Right forelimb (tissue), 1 donor: ENCODE data around the gene PACRGL.
"Not testable (repeated sequence)": the region's sequence is repeated elsewhere in the genome, so short reads cannot be mapped to it uniquely, and the experiment has no call there.

Source experiments
- DNase-seq: peaks from one replicate; pipeline ENCODE4 v3.0.0-alpha.2; 2018

Gene PACRGL

DNA sequence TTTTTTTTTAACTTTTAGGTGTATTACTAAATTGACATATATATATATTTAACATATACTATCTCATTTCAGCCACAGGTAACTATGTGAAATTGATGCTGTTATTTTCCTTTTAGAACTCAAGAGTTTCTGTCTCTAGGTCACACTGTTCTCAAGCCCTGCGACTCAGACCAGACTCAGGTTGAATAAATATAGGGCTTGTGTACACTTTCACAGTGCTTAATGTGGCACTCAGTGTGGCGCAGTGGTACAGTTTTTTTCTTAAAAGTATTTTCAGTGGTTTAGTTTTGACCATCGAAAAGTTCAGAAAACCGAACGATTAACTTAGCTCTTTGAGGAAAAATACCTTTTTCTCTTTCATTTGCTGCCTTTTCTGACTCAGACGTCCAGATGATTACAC is 24.7 kb downstream of the PACRGL start:
- DNase-seq = no peak

DNA sequence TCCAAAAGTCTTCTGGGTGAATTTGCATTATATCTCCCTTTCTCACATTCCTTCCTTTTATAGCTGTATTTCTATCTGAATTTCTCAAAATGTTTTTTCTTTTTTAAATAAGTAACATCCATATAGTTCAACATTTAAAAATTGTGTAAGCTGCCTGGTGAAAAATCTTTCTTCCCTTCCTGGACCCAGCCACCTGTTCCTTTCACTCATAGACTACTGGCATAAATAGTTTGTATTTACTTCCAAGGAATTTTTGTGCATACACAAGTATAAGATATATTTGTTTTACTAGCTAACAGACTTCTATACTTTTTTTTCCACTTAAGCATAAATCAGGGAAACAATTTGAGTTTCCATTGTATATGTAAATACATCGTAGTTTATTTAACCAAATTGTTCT is 35.7 kb downstream of the PACRGL start:
- DNase-seq = no peak

DNA sequence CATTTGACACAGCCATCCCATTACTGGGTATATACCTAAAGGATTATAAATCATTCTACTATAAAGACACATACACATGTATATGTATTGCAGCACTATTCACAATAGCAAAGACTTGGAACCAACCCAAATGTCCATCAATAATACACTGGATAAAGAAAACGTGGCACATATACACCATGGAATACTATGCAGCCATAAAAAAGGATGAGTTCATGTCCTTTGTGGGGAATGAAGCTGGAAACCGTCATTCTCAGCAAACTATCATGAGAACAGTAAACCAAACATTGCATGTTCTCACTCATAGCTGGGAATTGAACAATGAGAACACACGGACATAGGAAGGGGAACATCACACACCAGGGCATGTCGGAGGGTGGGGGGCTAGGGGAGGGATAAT is 45.7 kb downstream of the PACRGL start:
- not testable (repeated sequence) for DNase-seq

DNA sequence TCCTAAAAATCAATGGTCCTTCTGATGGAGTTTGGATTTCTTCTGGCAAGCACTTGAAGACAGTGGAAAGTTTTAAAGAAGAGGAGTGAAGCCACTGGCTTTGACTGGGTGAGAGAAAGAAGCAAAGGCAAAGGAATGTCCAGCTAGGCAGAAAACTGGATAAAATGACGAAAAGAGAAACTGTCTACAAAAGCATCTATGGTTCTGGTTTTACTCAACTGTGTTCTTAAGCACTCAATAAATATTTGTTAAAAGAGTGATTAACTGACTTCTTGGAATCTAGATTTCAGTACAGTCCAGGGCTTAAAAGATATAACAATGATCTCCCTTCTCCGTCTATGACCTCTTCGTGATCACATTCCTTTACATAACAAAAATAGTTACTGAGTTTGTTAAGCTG is 52.4 kb downstream of the PACRGL start:
- DNase-seq = no peak

DNA sequence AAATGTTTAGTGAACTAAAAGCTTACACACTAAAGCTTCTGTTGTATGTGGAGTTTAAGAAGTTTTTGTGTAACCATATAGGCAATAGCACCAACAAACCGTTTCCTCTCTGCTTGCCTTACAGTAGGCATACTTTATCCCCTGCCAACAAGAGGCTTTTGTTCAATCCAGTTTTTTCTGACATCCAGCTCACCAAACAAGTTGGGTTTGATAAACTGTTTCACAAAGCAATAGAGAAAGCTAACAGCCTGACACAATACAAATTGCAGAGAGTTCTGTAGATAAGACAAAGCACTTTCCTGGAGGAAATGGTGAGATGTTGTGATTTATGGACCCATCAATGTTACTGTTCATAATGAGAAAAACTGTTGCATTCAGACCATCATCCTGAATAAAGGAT is 53.8 kb downstream of the PACRGL start:
- DNase-seq = no peak

DNA sequence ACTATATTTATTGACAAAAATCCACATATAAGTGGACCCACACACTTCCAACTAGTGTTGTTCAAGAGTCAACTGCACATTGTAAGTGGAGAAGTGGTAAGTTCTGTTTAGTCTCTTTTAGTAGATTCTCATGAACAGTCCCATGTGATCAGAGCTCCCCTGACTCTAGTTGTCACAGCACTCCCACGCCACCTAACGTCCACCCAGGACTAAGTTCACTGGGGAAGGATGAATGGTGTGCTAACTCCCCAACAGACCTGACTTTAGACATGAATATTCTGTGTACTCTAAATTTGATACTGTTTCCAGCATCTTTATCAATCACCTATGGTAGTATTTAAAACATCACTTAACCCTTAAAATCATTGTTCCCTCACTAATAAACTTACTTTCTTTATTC is 59.8 kb downstream of the PACRGL start:
- no peak for DNase-seq

DNA sequence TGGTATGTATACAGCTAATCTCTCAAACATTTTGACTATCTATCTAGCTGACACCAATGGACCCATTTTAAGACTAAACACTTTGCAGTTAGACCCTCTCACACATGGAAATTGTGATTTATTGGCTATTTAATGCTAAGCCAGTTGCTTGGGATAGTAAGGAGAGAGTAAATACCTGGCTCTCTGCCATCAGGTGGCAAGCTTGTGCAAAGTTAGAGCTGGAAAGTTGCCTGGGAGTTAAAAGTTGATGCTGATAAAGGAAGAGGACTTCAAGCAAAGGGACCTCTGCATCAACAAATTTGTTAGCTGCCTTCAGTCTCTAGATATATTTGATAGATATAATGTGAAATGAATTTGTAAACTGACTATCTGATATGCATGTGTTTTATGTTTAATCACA is 61.1 kb downstream of the PACRGL start:
- DNase-seq = no peak

DNA sequence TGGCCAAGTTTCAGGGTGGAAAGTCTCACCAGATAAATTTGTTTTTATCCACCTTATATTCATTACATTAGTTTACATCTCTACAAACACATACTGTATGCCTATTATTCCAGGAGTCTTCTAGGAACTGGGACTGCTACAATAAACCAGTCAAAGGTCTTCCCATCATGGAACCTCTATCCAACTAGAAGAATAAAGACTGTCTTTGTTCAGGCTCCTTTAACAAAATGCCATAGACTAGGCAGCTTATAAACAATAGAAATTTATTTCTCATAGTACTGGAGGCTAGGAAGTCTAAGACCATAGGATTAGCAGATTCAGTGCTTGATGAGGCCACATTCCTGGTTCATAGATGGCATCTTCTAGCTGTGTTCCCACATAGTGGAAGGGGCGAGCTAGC is 61.6 kb downstream of the PACRGL start:
- DNase-seq = no peak

DNA sequence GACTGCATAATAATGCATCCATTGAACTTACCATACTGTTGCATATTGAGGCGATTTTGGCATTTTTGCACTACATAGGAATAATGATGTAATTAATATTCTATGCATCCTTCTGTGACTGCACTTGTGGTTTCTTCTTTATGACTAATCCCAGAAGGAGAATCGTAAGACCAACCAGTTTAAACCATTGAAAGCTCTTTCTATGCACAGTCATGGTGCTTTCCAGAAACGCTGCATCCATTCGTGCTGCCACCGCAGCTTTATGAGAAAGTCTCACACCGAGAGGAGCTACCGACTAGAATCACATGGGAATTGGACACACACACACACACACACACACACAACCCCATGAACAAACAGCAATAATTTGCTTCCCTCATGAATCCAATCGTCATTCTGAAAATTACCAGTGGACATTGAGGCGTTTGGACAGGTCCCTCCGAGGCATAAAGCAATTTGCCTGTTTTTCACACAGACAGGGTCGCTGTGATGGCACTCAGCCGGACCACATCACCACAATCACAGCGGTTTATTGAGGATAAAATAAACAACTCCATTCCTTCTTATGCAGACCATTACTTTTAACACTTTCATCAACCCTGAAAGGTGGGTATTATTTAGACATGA is 64.2 kb downstream of the PACRGL start:
- no peak for DNase-seq

DNA sequence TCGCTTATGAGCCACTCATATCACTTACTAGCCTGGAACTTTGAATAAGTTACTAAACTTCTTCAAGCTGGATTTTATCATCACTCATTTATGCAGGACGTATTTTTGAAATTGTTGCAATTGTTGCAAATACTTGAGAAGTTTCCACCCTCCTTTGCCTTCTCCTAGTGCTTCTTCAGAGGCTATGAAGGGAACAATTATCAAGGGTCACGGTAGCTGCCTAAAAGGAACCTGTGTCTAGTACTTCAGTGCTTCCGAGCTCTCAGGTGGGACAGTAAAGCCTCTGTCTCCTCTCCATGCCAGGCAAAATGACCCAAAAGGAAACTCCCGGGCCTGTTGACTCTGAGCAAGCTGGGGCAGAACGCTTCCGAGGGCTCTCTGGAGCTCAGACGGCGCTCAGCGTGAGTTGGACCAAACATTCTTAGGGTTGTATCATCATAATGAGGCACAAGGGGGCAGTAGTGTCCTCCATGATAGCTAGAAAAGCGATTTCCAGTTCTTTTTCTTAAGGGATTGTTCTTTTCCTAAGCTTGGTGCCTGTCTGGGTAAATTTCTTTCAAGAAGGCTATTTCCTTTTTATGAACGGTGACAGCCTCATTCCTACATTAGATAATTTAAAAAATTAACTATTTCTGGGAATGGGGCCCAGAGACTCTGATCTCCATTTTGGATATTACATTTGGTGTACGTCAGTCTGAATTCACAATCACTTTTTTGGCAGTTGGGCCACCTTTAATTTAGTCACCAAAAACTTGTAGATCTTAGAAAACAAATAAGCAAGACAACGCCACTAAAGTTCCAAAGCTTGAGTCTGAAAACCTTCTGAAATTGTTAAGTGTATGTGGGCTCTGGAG is 73.1 kb downstream of the PACRGL start:
- peak; percentile 48 for DNase-seq

DNA sequence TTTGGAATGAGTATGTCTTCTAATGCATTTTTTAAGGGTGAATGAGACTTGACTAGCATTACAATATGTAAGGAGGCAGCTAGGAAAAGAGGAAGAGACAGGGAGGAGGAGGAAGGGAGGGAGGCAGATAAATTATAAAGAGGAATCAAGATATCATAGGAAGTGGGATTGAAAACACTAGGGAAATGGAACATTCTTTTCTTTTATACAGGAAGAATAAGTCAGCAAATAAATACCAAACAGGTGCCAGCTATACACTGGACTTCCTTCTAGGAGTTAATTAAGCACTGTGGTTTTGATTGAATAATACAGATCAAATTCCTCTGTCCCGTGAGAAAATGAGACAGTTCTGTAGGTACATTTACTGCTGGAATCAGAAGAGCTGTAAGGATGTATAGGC is 78.6 kb downstream of the PACRGL start:
- DNase-seq = no peak

DNA sequence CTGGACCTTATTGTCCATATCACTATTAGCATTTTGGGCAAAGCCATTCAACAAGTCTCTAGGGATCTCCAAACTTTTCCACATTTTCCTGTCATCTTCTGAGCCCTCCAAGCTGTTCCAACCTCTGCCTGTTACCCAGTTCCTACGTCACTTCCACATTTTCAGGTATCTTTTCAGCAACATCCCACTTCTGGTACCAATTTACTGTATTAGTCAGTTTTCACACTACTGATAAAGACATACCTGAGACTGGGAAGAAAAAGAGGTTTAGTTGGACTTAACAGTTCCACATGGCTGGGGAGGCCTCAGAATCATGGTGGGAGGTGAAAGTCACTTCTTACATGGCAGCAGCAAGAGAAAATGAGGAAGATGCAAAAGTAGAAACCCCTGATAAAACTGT is 82.9 kb downstream of the PACRGL start:
- DNase-seq = not testable (repeated sequence)

DNA sequence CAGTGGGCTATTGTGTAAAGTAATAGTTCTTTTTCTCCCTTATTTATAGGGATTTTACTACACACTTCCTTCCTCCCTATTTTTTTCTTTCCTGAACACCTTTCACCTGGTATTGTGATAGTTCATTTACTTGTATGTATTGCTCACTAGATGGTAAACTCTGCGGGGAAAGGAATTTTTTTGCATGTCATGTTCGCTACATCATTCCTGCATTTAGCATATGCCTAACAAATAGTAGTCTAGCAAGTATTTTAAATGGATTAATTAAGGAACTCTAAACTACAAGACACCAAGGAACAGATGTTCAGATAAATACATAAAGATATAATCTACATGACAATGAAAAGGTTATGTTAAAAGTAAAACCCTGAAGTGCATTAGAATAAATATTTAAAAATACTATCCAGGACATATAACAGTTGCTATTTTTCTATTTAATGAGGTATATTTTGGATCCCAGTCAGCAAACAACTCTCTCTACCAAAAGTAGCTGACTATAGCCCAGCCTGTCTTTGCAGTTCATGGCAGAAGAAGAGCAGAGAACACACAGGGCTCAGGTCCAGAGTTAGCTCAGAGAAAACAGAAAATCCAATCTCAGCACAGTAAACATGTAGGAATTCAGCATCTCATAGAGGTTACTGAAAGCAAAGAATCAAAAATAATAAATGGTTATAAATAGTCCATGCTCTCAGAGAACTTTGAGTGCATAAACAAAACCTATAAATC is 87.8 kb downstream of the PACRGL start:
- no peak for DNase-seq
